K562 (cell line): ENCODE data around the gene MDC1. TPM values are rescaled to one million over a fixed set of nuclear protein-coding genes. Genes with fewer than 3 reads are reported as not detected.

Source experiments
- FOS ChIP-seq: IDR thresholded peaks from 3 replicates; pipeline ENCODE4 v1.6.1; 2011; ENCODE audit not compliant: insufficient read length; ENCODE audit errors: extremely low read depth
- HIVEP1 ChIP-seq: fragments of 250-450 bp; sonication (Bioruptor Pico); IDR thresholded peaks from 2 replicates; pipeline ENCODE4 v1.4.0; 2020; ENCODE audit warnings: mild to moderate bottlenecking
- HMBOX1 ChIP-seq: sonication (generic); IDR thresholded peaks from 2 replicates; pipeline ENCODE4 v1.6.1; 2016
- HMG20B ChIP-seq: fragments of 250-450 bp; sonication (Bioruptor Pico); IDR thresholded peaks from 2 replicates; pipeline ENCODE4 v1.5.0; 2021; ENCODE audit warnings: mild to moderate bottlenecking
- KDM5B ChIP-seq: fragments of 200-600 bp; sonication (generic); IDR thresholded peaks from 2 replicates; pipeline ENCODE4 v1.6.1; 2012; ENCODE audit warnings: low read depth, mild to moderate bottlenecking, moderate library complexity, low read length, control low read depth, inconsistent platforms; ENCODE audit not compliant: insufficient replicate concordance
- MAZ ChIP-seq, 2 experiments: fragments of 450-650 bp in 1 of 2; sonication (generic) in 1 of 2; formaldehyde crosslinking; IDR thresholded peaks in 1 of 2; conservative IDR thresholded peaks in 1 of 2; 2 replicates each; pipeline versions ENCODE4 v1.4.0 to v1.5.0; 2020; ENCODE audit warnings: mild to moderate bottlenecking in 1 of 2, missing genetic modification reagents in 1 of 2
- MYBL2 ChIP-seq, 2 experiments: fragments of 450-650 bp in 1 of 2; sonication (generic) in 1 of 2; formaldehyde crosslinking in 1 of 2; IDR thresholded peaks; 2 replicates each; pipeline versions ENCODE4 v1.6.1 to v1.8.1; 2017 to 2022; ENCODE audit warnings: borderline replicate concordance in 1 of 2, inconsistent platforms in 1 of 2, low read depth in 1 of 2, mild to moderate bottlenecking in 1 of 2, missing genetic modification reagents in 1 of 2, moderate library complexity in 1 of 2
- SMARCE1 ChIP-seq: fragments of 450-650 bp; IDR thresholded peaks from 2 replicates; pipeline ENCODE4 v1.7.1; 2016; ENCODE audit warnings: mild to moderate bottlenecking
- polyA plus RNA-seq, 8 experiments: library from polyadenylated mRNA; depleted of rRNA in 4 of 8; stranded (reverse) in 5 of 8; unstranded in 3 of 8; fragments of >200 nt; fragmentation: Nextera tagmentation in 2 of 8; fragmentation: Illumina TruSeq in 1 of 8; extraction: Ambion mirVana in 2 of 8; extraction: Trizol in 1 of 8; gene quantifications; 2 replicates each; pipeline versions ENCODE4 v1.2.1 to v1.2.3, GENCODE V29; 2011 to 2014; ENCODE audit warnings: inconsistent platforms in 1 of 8, missing spikeins in 1 of 8
- total RNA-seq, 7 experiments: library from RNA; depleted of rRNA in 6 of 7; stranded (reverse); fragments of >200 nt in 6 of 7; fragmentation: Illumina TruSeq in 2 of 7; extraction: Trizol in 2 of 7; gene quantifications; 2 replicates each; pipeline versions ENCODE4 v1.2.1 to v1.2.3, GENCODE V29; 2011 to 2021; ENCODE audit warnings: low replicate concordance in 1 of 7

The MDC1 gene
- total and polyA plus RNA-seq, 9 of the 15 experiments (the other 6 are each of a cell fraction or from before 2014, with no cell fraction given) = 8.2 to 114 (median 20.0) TPM

- TF ChIP-seq SMARCE1 (peak; percentile 69), MYBL2 (IDR thresholded peaks at IDR 0.05; ENCODE audit: low read depth) (no peak), MYBL2 (CRISPR knock-in tag; IDR thresholded peaks at IDR 0.05; ENCODE audit: borderline replicate concordance) (no peak), HMG20B (CRISPR knock-in tag) (no peak), HMBOX1 (no peak), HIVEP1 (no peak), MAZ (CRISPR knock-in tag; conservative IDR thresholded peaks at IDR 0.05 in 1 of 2, IDR thresholded peaks at IDR 0.05 in 1 of 2) (peak in 1 of 2 experiments; percentile 90), FOS (no peak), KDM5B (peak; percentile 77)
Observed at GRCh38 chr6:30686908-30687658, 30.0 kb downstream of the MDC1 start (continued).
